Vagina (tissue), 2 donors: ENCODE measurements around the gene RNF128. TPM values are rescaled to one million over a fixed set of nuclear protein-coding genes. Genes with fewer than 3 reads are reported as not detected.
A peak's percentile ranks its signal among the peaks of the same experiment; 100 is the strongest.
"Not testable (repeated sequence)": the region's sequence is repeated elsewhere in the genome, so short reads cannot be mapped to it uniquely, and the experiment has no call there.

Source experiments
- DNase-seq, 2 donors: peaks; one replicate each; pipeline ENCODE4 v3.0.0-alpha.2; 2017; ENCODE audit errors: extremely low spot score in 2 of 2
- H3K27ac ChIP-seq: fragments of 200-600 bp; sonication (generic); one replicate; pipeline ENCODE4 v1.5.1; 2019
- H3K27me3 ChIP-seq: fragments of 200-600 bp; sonication (generic); one replicate; pipeline ENCODE4 v1.5.1; 2019
- H3K36me3 ChIP-seq, 2 donors: fragments of 200-600 bp; sonication (generic); one replicate each; pipeline ENCODE4 v1.5.1; 2017 to 2019
- H3K4me1 ChIP-seq: fragments of 200-600 bp; sonication (generic); one replicate; pipeline ENCODE4 v1.5.1; 2019
- H3K4me3 ChIP-seq, 2 donors: fragments of 200-600 bp; sonication (generic); 1 replicate in 1 of 2; 2 replicates in 1 of 2; pipeline ENCODE4 v1.5.1; 2016 to 2019
- H3K9me3 ChIP-seq: fragments of 200-600 bp; sonication (generic); one replicate; pipeline ENCODE4 v1.5.1; 2019
- POLR2A ChIP-seq, 2 donors: fragments of 450-650 bp; IDR thresholded peaks; one replicate each; pipeline ENCODE4 v1.6.1; 2017; ENCODE audit warnings: antibody characterized with exemption in 2 of 2, mild to moderate bottlenecking in 2 of 2, moderate library complexity in 2 of 2
- POLR2AphosphoS5 ChIP-seq, 2 donors: sonication (generic); formaldehyde crosslinking; IDR thresholded peaks; one replicate each; pipeline ENCODE4 v1.9.0; 2017; ENCODE audit warnings: antibody characterized with exemption in 2 of 2, mild to moderate bottlenecking in 2 of 2, low read depth in 1 of 2; ENCODE audit not compliant: insufficient read depth in 1 of 2
- intact Hi-C: fragments of 100-400 bp; cut with DNase I; formaldehyde crosslinking; loops from one replicate; pipeline ENCODE4 v1.15.1; 2023
- total RNA-seq: library from RNA; depleted of rRNA; stranded (reverse); fragments of >200 nt; gene quantifications from one replicate; pipeline ENCODE4 v1.2.3, GENCODE V29; 2016
- TF ChIP-seq, protein P1 (sequence below), 3 experiments: fragments of 450-650 bp in 2 of 3; fragments of 200-600 bp in 1 of 3; sonication (generic) in 1 of 3; IDR thresholded peaks; one replicate each; pipeline ENCODE4 v1.5.1; 2017 to 2019; ENCODE audit warnings: antibody characterized with exemption in 3 of 3, mild to moderate bottlenecking in 2 of 3, moderate library complexity in 2 of 3

RNF128 gene
- total RNA-seq, 1 donor from 2014 or later = 5.6 TPM

GRCh38 chrX:106802063-106802387 lies 75.5 kb downstream of the RNF128 start:
- H3K4me3 ChIP-seq = peak overlapping the region; percentile 56 to 62
- TF ChIP-seq POLR2AphosphoS5 (IDR thresholded peaks at IDR 0.05; ENCODE audit: insufficient read depth in 1 of 2, low read depth in 1 of 2) = no peak
- TF ChIP-seq, protein P1, sequence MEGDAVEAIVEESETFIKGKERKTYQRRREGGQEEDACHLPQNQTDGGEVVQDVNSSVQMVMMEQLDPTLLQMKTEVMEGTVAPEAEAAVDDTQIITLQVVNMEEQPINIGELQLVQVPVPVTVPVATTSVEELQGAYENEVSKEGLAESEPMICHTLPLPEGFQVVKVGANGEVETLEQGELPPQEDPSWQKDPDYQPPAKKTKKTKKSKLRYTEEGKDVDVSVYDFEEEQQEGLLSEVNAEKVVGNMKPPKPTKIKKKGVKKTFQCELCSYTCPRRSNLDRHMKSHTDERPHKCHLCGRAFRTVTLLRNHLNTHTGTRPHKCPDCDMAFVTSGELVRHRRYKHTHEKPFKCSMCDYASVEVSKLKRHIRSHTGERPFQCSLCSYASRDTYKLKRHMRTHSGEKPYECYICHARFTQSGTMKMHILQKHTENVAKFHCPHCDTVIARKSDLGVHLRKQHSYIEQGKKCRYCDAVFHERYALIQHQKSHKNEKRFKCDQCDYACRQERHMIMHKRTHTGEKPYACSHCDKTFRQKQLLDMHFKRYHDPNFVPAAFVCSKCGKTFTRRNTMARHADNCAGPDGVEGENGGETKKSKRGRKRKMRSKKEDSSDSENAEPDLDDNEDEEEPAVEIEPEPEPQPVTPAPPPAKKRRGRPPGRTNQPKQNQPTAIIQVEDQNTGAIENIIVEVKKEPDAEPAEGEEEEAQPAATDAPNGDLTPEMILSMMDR (IDR thresholded peaks at IDR 0.05) = no peak
- no peak for TF ChIP-seq POLR2A (IDR thresholded peaks at IDR 0.05)
- no peaks in the 10 kb centered on the region for H3K27me3 ChIP-seq
- no peaks in the 10 kb centered on the region for H3K36me3 ChIP-seq
- DNase-seq = no peak
- peak overlapping the region; percentile 42 for H3K27ac ChIP-seq
- intact Hi-C loops = no loop called here
- H3K9me3 ChIP-seq = no peaks in the 10 kb centered on the region
- H3K4me1 ChIP-seq = no peaks in the 10 kb centered on the region

DNA sequence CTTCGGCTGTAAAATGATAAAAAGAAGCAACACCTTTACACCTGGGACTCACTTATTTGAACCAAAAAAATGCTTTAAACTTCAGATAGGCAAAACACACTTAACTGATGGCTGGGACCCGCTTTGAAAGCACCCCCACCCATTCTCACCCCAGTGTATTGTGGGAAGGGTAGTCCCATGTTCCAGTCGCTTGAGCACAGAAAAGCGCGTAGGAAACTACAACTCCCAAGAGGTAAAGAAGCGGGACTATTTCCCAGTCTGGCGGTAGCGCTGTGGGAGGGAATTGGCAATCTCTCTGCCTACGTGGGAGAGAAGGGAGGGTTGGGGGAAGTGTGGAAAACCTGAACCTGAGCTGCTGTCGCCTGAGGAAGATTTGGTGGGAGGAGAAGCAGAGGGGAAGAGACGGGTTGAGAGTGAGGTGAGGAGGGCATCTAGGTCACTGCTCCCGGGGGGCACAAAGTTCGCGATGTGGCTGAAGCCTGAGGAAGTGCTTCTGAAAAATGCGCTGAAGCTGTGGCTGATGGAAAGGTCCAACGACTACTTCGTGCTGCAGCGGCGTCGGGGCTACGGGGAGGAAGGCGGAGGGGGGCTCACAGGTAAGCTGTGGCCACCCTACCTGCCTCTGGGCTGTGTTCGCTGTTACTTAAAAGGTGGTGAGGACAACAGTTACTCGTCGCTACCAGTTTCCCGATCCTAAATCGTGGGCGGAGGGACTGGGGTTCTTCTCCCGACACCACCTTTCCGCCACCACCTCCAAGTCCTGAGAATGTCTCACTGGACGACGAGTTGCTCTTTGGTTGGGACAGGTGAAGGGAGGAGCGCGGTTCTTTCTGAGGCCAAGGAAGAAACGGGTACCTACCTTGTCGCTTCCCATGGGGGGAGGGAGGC lies 76.1 kb downstream of the RNF128 start, which contains the start of gene TBC1D8B:
Gene TBC1D8B (plus strand): TSS at position 286 of the 888 bp plus-strand sequence. CDS start 181 bp downstream, at position 467.
- Histone ChIP-seq H3K4me3 (peak within 1 kb of the TSS; percentile 56 to 62), H3K27me3 (no peaks in the 10 kb centered on the region), H3K36me3 (no peaks in the 10 kb centered on the region), H3K4me1 (no peaks in the 10 kb centered on the region), H3K9me3 (no peaks in the 10 kb centered on the region), H3K27ac (peak within 1 kb of the TSS; percentile 42)
- TF ChIP-seq, protein P1 (IDR thresholded peaks at IDR 0.05) = no peak
- peak; percentile 64 to 66 for TF ChIP-seq POLR2AphosphoS5 (IDR thresholded peaks at IDR 0.05; ENCODE audit: insufficient read depth in 1 of 2, low read depth in 1 of 2)
- peak in 1 of 2 donors; percentile 37 for TF ChIP-seq POLR2A (IDR thresholded peaks at IDR 0.05)
- DNase-seq = peak in 1 of 2 donors; percentile 91
- intact Hi-C loops = no loop called here

GRCh38 chrX:106811131-106811910 lies 84.8 kb downstream of the RNF128 start:
- no peak overlapping the region for H3K4me3 ChIP-seq
- no peaks in the 10 kb centered on the region for H3K36me3 ChIP-seq
- H3K27ac ChIP-seq = no peak overlapping the region
- H3K4me1 ChIP-seq = no peaks in the 10 kb centered on the region
- no peak for TF ChIP-seq POLR2AphosphoS5 (IDR thresholded peaks at IDR 0.05; ENCODE audit: insufficient read depth in 1 of 2, low read depth in 1 of 2)
- TF ChIP-seq POLR2A (IDR thresholded peaks at IDR 0.05) = no peak
- TF ChIP-seq, protein P1 (IDR thresholded peaks at IDR 0.05) = no peak
- intact Hi-C loops = no loop called here
- no peak for DNase-seq
- H3K9me3 ChIP-seq = no peaks in the 10 kb centered on the region
- no peaks in the 10 kb centered on the region for H3K27me3 ChIP-seq

- H3K27me3 ChIP-seq, DNase-seq, H3K4me3 ChIP-seq, H3K4me1 ChIP-seq, H3K27ac ChIP-seq, H3K9me3 ChIP-seq, intact Hi-C loops, H3K36me3 ChIP-seq: not testable (repeated sequence)
These were observed 86.4 kb downstream of the RNF128 start for GRCh38 chrX:106812930-106813329.

DNA sequence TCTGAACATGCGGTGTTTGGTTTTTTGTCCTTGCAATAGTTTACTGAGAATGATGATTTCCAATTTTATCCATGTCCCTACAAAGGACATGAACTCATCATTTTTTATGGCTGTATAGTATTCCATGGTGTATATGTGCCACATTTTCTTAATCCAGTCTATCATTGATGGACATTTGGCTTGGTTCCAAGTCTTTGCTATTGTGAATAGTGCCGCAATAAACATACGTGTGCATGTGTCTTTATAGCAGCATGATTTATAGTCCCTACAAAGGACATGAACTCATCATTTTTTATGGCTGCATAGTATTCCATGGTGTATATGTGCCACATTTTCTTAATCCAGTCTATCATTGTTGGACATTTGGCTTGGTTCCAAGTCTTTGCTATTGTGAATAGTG lies 87.6 kb downstream of the RNF128 start:
- intact Hi-C loops, H3K36me3 ChIP-seq, H3K27me3 ChIP-seq, DNase-seq, H3K9me3 ChIP-seq, H3K4me3 ChIP-seq, H3K27ac ChIP-seq, H3K4me1 ChIP-seq: not testable (repeated sequence)

Other genes with a start within 250 kb of the RNF128 start
- gene RADX, start 114.7 kb upstream of the RNF128 start, total RNA-seq = 5.4 TPM
- 4.7 TPM for gene TBC1D8B, start 76.0 kb downstream of the RNF128 start, total RNA-seq
- not detected for gene RIPPLY1, start 176.6 kb downstream of the RNF128 start, total RNA-seq
- gene CLDN2, start 193.7 kb downstream of the RNF128 start, total RNA-seq = not detected